ENCODE measurements around the gene BLCAP.

The BLCAP gene

GRCh38 chr20:37484331-37484730 is 43.3 kb downstream of the BLCAP start:
- no peak for TF ChIP-seq CTCF (conservative IDR thresholded peaks at IDR 0.05; ENCODE audit: low read depth, low read length)
- no peak overlapping the region for H3K4me3 ChIP-seq (ENCODE audit: low read length)
- DNase-seq (ENCODE audit: low read depth) = no peak

GRCh38 chr20:37481610-37482009 is 46.1 kb downstream of the BLCAP start:
- no peak overlapping the region for H3K4me3 ChIP-seq (ENCODE audit: low read length)
- DNase-seq (ENCODE audit: low read depth) = no peak
- no peak for TF ChIP-seq CTCF (conservative IDR thresholded peaks at IDR 0.05; ENCODE audit: low read depth, low read length)

GRCh38 chr20:37480919-37481318 is 46.8 kb downstream of the BLCAP start:
- no peak for DNase-seq (ENCODE audit: low read depth)
- no peak overlapping the region for H3K4me3 ChIP-seq (ENCODE audit: low read length)
- no peak for TF ChIP-seq CTCF (conservative IDR thresholded peaks at IDR 0.05; ENCODE audit: low read depth, low read length)

- DNase-seq (ENCODE audit: low read depth) = no peak
- TF ChIP-seq CTCF (conservative IDR thresholded peaks at IDR 0.05; ENCODE audit: low read depth, low read length) = no peak
- no peak overlapping the region for H3K4me3 ChIP-seq (ENCODE audit: low read length)
Measured at GRCh38 chr20:37479925-37480691, 47.6 kb downstream of the BLCAP start.

- no peak for DNase-seq (ENCODE audit: low read depth)
- TF ChIP-seq CTCF (conservative IDR thresholded peaks at IDR 0.05; ENCODE audit: low read depth, low read length) = no peak
Measured at GRCh38 chr20:37479266-37479665, 48.4 kb downstream of the BLCAP start.

GRCh38 chr20:37477041-37477440 is 50.6 kb downstream of the BLCAP start:
- no peak for DNase-seq (ENCODE audit: low read depth)
- TF ChIP-seq CTCF (conservative IDR thresholded peaks at IDR 0.05; ENCODE audit: low read depth, low read length) = no peak
- no peak overlapping the region for H3K4me3 ChIP-seq (ENCODE audit: low read length)

More at GRCh38 chr20:37479266-37479665, 48.4 kb downstream of the BLCAP start:
- H3K4me3 ChIP-seq (ENCODE audit: low read length) = no peak overlapping the region

GRCh38 chr20:37475252-37475651 is 52.4 kb downstream of the BLCAP start:
- DNase-seq (ENCODE audit: low read depth) = no peak
- H3K4me3 ChIP-seq (ENCODE audit: low read length) = no peak overlapping the region
- TF ChIP-seq CTCF (conservative IDR thresholded peaks at IDR 0.05; ENCODE audit: low read depth, low read length) = no peak

All from retinal pigment epithelial cell (primary cell).